Transverse colon (tissue), 4 donors: ENCODE data around the gene LNX2.

Source experiments
- POLR2A ChIP-seq: fragments of 450-650 bp; IDR thresholded peaks from one replicate; pipeline ENCODE4 v1.6.1; 2016; ENCODE audit warnings: antibody characterized with exemption, mild to moderate bottlenecking, moderate library complexity
- POLR2AphosphoS5 ChIP-seq, 3 donors: sonication (generic); formaldehyde crosslinking; IDR thresholded peaks; one replicate each; pipeline ENCODE4 v1.6.1; 2016; ENCODE audit warnings: antibody characterized with exemption in 3 of 3
- TF ChIP-seq, protein P1 (sequence below), 5 experiments: fragments of 200-600 bp in 3 of 5; fragments of 450-650 bp in 2 of 5; sonication (generic) in 3 of 5; IDR thresholded peaks; 1 replicate in 2 of 5; 2 replicates in 3 of 5; pipeline ENCODE4 v1.5.1; 2016 to 2017; ENCODE audit warnings: antibody characterized with exemption in 5 of 5, inconsistent platforms in 3 of 5, mild to moderate bottlenecking in 2 of 5, moderate library complexity in 1 of 5

DNA sequence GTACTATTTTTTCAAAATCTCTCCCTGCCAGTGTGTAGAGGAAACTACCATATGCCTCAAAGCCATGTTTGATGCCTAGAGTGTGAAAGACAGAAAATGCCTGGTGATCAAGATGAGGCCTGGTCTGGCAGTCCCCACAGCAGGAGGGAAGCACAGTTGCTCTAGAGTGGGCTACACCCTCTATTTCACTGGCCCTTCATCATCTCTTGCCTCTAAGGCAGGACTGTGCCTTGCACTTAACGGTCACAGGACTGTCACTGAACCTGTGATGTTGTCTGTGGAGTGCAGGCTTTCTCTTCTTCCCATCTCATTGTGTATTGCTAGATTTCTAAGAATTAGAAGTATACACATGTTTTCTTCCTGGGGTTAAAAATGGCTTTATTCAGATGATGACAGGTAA lies 17.7 kb upstream of the LNX2 start:
- TF ChIP-seq POLR2AphosphoS5 (IDR thresholded peaks at IDR 0.05) (no peak), POLR2A (no peak)
- TF ChIP-seq, protein P1, sequence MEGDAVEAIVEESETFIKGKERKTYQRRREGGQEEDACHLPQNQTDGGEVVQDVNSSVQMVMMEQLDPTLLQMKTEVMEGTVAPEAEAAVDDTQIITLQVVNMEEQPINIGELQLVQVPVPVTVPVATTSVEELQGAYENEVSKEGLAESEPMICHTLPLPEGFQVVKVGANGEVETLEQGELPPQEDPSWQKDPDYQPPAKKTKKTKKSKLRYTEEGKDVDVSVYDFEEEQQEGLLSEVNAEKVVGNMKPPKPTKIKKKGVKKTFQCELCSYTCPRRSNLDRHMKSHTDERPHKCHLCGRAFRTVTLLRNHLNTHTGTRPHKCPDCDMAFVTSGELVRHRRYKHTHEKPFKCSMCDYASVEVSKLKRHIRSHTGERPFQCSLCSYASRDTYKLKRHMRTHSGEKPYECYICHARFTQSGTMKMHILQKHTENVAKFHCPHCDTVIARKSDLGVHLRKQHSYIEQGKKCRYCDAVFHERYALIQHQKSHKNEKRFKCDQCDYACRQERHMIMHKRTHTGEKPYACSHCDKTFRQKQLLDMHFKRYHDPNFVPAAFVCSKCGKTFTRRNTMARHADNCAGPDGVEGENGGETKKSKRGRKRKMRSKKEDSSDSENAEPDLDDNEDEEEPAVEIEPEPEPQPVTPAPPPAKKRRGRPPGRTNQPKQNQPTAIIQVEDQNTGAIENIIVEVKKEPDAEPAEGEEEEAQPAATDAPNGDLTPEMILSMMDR (IDR thresholded peaks at IDR 0.05) = no peak
